HPDE6-E6E7 (cell line): ENCODE measurements around the gene ABCC9.
"Not testable (repeated sequence)": the region's sequence is repeated elsewhere in the genome, so short reads cannot be mapped to it uniquely, and the experiment has no call there.

Experiments
- DNase-seq: peaks from one replicate; pipeline ENCODE4 v3.0.0; 2011; ENCODE audit warnings: missing footprints; ENCODE audit errors: extremely low spot score

ABCC9 gene

GRCh38 chr12:21815306-21816062 lies 125.7 kb downstream of the ABCC9 start:
- no peak for DNase-seq

- DNase-seq: no peak
Measured at GRCh38 chr12:21814814-21815213, 126.4 kb downstream of the ABCC9 start.

GRCh38 chr12:21814327-21814726 lies 126.9 kb downstream of the ABCC9 start:
- DNase-seq: no peak

GRCh38 chr12:21813751-21814150 lies 127.5 kb downstream of the ABCC9 start:
- no peak for DNase-seq

- DNase-seq: no peak
Measured at GRCh38 chr12:21813125-21813524, 128.1 kb downstream of the ABCC9 start.

GRCh38 chr12:21812340-21812739 lies 128.9 kb downstream of the ABCC9 start:
- DNase-seq: not testable (repeated sequence)

- no peak for DNase-seq
Measured at GRCh38 chr12:21809100-21809499, 132.1 kb downstream of the ABCC9 start.

- no peak for DNase-seq
Measured at GRCh38 chr12:21806255-21806654, 135.0 kb downstream of the ABCC9 start.

GRCh38 chr12:21801522-21802288 lies 139.5 kb downstream of the ABCC9 start:
- no peak for DNase-seq

GRCh38 chr12:21800011-21800410 lies 141.2 kb downstream of the ABCC9 start:
- no peak for DNase-seq

- no peak for DNase-seq
Measured at GRCh38 chr12:21797539-21797938, 143.7 kb downstream of the ABCC9 start.

- no peak for DNase-seq
Measured at GRCh38 chr12:21795648-21796328, 145.4 kb downstream of the ABCC9 start.

GRCh38 chr12:21794807-21795595 lies 146.2 kb downstream of the ABCC9 start:
- not testable (repeated sequence) for DNase-seq

GRCh38 chr12:21789687-21790086 lies 151.5 kb downstream of the ABCC9 start:
- not testable (repeated sequence) for DNase-seq

- no peak for DNase-seq
Measured at GRCh38 chr12:21788089-21788983, 152.9 kb downstream of the ABCC9 start.

- no peak for DNase-seq
Measured at GRCh38 chr12:21786041-21786531, 155.1 kb downstream of the ABCC9 start.

- DNase-seq: not testable (repeated sequence)
Measured at GRCh38 chr12:21782723-21783122, 158.5 kb downstream of the ABCC9 start.

- DNase-seq: no peak
Measured at GRCh38 chr12:21780786-21781185, 160.4 kb downstream of the ABCC9 start.

- DNase-seq: no peak
Measured at GRCh38 chr12:21776175-21776574, 165.1 kb downstream of the ABCC9 start.

- DNase-seq: no peak
Measured at GRCh38 chr12:21775133-21775820, 165.9 kb downstream of the ABCC9 start.
